Motor neuron (in vitro differentiated cells): ENCODE results near the gene SLC37A1. TPM values are rescaled to one million over a fixed set of nuclear protein-coding genes. Genes with fewer than 3 reads are reported as not detected.
"Not testable (repeated sequence)": the region's sequence is repeated elsewhere in the genome, so short reads cannot be mapped to it uniquely, and the experiment has no call there.

Source experiments
- ATAC-seq, 8 experiments: fragments of 200-7000 bp; cut with Tn5 transposase; replicated peaks in 6 of 8; 2 replicates each; pipeline ENCODE4 v1.8.0; 2021; ENCODE audit warnings: mild to moderate bottlenecking in 8 of 8, moderate library complexity in 8 of 8
- H3K27ac ChIP-seq, 2 donors: fragments of 250-450 bp; sonication (Bioruptor Pico); 2 replicates each; pipeline ENCODE4 v1.9.0; 2021; ENCODE audit warnings: antibody characterized with exemption in 2 of 2, mild to moderate bottlenecking in 2 of 2, moderate library complexity in 1 of 2
- H3K4me1 ChIP-seq, 2 donors: fragments of 250-450 bp; sonication (Bioruptor Pico); replicated peaks in 1 of 2; 2 replicates each; pipeline ENCODE4 v1.6.1; 2021; ENCODE audit warnings: antibody characterized with exemption in 2 of 2, mild to moderate bottlenecking in 2 of 2, moderate library complexity in 1 of 2
- H3K4me3 ChIP-seq, 5 donors: fragments of 250-450 bp; sonication (Bioruptor Pico); 2 replicates each; pipeline ENCODE4 v1.9.0; 2021; ENCODE audit warnings: antibody characterized with exemption in 5 of 5, mild to moderate bottlenecking in 5 of 5, moderate library complexity in 4 of 5
- WGBS, 10 experiments: fragments of 450-650 bp; shearing (Covaris generic); methylation state at CpG; one replicate each; pipeline ENCODE4 v1.0.0; 2022; 5-methylcytosine and 5-hydroxymethylcytosine counted together
- in situ Hi-C, 9 experiments: fragments of 400-800 bp; cut with MboI; loops; one replicate each; pipeline ENCODE4 v1.15.0; 2021; ENCODE audit warnings: low sequenced_read_pairs in 9 of 9, low pct_unique_long_range_greater_than_20kb in 2 of 9; ENCODE audit not compliant: unreplicated experiment in 9 of 9
- total RNA-seq, 8 experiments: library from RNA; unstranded; fragments of 300-600 nt; gene quantifications; 2 replicates each; pipeline versions ENCODE4 v1.2.3 to v1.2.4, GENCODE V29; 2022

SLC37A1 gene
- total RNA-seq = 10 to 100 TPM in 5 of 8 experiments, 1 to 10 TPM in 2, under 1 TPM in 1; 0.71 to 49.0 (median 14.1) TPM

DNA sequence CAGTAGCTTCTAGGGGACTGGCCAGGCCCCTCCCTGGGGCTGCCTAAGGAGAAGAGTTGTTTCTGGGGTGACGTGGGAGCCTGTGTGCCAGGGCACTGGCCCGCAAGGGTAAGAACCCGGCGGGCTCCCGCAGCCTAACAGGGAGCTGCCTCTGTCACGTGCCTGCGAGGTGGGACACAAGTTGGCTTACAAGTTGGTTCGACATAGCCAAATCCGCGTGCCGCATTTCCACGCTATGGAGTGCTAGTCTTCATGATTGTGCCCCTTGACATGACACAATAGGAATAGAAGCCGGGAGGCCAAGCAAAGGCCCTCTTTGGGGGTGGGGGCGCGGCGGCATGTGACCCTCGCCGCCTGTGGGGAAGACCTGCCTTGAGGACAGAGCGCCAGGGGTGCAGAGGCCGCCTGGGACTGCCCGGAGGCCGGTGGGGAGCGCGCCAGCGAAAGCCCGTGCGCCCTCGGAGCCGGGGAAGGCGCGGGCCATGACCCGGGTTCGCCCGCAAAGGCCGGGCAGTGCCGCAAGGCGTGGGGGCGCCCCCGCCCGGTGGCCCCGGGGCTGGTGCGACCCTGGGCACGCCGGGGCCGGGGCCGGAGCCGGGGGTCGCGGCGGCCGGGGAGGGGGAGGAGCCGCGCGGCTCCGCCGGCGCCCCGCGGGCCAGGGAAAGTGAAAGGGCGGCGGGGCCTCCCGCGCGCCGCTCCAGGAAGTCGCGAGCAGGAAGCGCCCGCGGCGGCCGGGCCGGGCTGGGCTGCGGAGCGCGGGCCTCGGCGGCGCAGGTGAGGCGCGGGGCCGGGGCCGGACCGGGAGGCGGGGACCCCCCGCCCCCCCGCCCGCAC lies at the start of gene SLC37A1:
TSS of gene SLC37A1 (plus strand) at position 702 of the 834 bp plus-strand sequence. CDS start 4,603 bp downstream, outside the sequence.
- 37 to 80% (median 80%) methylated on average over 1 to 16 of the region's 88 CpGs; no CpG with 5 or more reads in 7 of the 10 experiments for WGBS, 10 experiments
- peak; percentile 27 to 76 (median 46) for ATAC-seq
- peak within 1 kb of the TSS; percentile 50 to 62 (median 57) for H3K4me3 ChIP-seq
- H3K27ac ChIP-seq = peak within 1 kb of the TSS; percentile 42 to 78
- in situ Hi-C loops = no loop called here
- peaks cover 42 to 58% of the 10 kb centered on the region in 2 donors for H3K4me1 ChIP-seq

DNA sequence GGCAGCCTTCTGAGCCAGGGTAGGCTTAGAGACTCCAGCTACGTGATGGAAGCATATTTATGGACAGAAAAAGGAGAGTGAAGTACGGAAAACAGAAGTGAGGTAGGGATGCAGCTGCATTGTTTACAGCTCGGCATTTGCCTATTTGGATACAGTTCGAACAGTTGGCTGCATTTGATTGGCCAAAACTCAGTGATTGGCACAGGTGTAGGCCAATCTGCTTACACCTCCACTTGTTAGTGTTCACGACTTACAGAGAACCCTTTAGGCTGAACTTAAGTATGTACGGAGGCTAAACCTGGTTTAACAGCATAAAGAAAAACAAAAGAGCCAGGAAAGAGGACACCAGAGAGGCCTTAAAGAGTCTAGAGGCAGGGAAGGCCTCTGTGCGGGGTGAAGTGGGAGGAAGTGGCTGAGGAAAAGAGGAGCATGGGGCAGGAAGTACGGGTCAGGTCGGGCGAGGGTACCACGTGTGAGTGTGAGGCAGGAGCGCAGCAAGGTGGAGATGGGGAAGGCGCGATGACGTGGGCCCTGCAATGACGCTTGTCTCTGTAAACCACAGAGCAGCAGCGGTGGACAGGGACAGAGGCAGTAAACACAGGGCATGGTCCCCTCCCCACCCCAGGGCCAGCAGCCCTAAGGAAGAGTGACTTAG lies 49.7 kb upstream of the SLC37A1 start:
- Histone ChIP-seq H3K4me1 (peaks cover 20 to 23% of the 10 kb centered on the region in 2 donors), H3K4me3 (no peak overlapping the region), H3K27ac (no peak overlapping the region)
- 0 to 90% (median 74%) methylated on average over 1 to 14 of the region's 17 CpGs for WGBS, 10 experiments
- ATAC-seq = peak in 2 of 8 experiments; percentile 52 to 80
- in situ Hi-C loops = loop anchor here in 1 of 9 experiments (25.0 kb wide), 1 partner anchor 102 kb away; the partner anchor contains the start of genes TFF1 and TFF2

DNA sequence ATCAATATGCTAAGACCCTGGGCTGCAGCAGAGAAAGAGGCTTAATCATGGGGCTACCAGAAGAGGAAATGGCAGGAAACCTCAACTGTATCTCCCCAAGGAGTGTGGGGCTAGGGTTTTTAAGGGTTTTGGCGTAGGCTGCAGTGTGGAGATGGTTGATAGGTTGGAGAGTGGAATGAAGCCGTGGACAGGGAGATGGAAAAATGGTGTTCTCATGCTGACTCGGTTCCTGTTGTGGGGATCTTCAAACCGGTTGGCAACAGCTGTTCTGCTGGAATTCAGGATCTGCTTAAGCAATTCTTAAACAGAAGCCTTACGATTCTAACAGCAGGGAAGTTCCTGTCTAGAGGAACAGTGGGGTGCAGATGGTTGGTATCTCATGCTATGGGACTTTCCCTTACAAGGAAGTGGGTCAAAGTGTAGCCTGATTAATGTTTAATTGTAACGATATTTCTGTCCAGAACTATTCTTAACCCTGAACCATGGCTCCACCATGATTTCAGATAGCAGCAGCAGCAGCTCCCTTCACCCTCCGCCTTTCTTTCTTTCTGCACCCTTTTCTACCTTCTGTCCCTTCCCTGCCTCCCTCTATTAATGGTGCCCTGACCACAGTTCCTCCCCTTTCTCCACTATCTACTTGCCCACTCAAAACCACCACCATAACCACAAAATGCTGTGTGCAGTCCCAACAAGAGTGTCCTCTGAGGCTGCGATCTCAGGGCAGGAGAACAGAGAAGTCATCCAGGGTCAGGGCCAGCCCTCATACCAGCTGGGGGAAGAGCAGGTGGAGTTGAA lies 48.4 kb upstream of the SLC37A1 start:
- in situ Hi-C loops = loop anchor here in 1 of 9 experiments (25.0 kb wide), 1 partner anchor 103 kb away; the partner anchor contains the start of genes TFF1 and TFF2
- no peak overlapping the region for H3K27ac ChIP-seq
- WGBS, 10 experiments = 7 to 89% (median 67%) methylated on average over 2 to 6 of the region's 8 CpGs; no CpG with 5 or more reads in 1 of the 10 experiments
- ATAC-seq = no peak
- H3K4me1 ChIP-seq = peaks cover 21 to 23% of the 10 kb centered on the region in 2 donors
- H3K4me3 ChIP-seq = no peak overlapping the region

DNA sequence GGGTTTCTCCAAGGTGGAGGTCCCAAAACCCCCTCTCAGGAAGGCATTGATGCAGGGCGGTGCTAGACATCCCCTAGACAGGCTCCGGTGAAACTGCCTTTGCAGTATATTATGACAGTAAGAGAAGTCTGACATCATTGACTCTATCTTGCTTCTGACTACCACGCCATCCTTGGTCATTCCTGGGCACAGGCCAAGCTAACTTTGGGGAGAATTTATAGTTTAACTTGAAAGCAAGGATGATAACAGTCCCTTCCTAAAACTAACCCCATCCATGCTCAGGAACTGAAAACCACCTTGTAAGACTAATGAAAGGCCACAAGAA lies 47.9 kb upstream of the SLC37A1 start:
- 67 to 100% (median 100%) methylated on average over 1 to 3 of the region's 3 CpGs; no CpG with 5 or more reads in 5 of the 10 experiments for WGBS, 10 experiments
- peaks cover 20 to 21% of the 10 kb centered on the region in 2 donors for H3K4me1 ChIP-seq
- no peak overlapping the region for H3K27ac ChIP-seq
- no peak for ATAC-seq
- in situ Hi-C loops = loop anchor here in 1 of 9 experiments (25.0 kb wide), 1 partner anchor 103 kb away; the partner anchor contains the start of genes TFF1 and TFF2
- no peak overlapping the region for H3K4me3 ChIP-seq

DNA sequence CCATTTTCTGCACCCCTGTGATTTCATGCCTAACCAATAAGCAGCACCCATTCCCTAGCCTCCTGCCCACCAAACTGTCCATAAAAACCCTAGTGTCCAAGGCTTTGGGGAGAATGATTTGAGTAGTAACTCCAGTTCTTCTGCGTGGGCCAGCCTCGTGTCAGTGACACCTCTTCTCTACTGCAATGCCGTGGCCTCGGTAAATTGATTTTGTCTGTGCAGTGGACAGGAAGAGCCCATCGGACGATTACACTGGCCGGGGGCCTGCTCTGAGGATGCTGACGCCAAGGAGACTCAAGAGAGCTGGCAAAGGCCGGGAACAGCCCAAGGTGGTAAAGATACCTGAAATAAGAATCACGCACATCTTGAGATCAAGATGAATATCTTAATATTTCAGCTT lies 47.0 kb upstream of the SLC37A1 start:
- no peak overlapping the region for H3K4me3 ChIP-seq
- peaks cover 17 to 21% of the 10 kb centered on the region in 2 donors for H3K4me1 ChIP-seq
- in situ Hi-C loops = loop anchor here in 1 of 9 experiments (25.0 kb wide), 1 partner anchor 104 kb away; the partner anchor contains the start of genes TFF1 and TFF2
- WGBS, 10 experiments = 42 to 100% (median 80%) methylated on average over 1 to 10 of the region's 10 CpGs; no CpG with 5 or more reads in 3 of the 10 experiments
- peak overlapping the region; percentile 30 to 39 for H3K27ac ChIP-seq
- peak in 4 of 8 experiments; percentile 2 to 14 (median 8) for ATAC-seq

DNA sequence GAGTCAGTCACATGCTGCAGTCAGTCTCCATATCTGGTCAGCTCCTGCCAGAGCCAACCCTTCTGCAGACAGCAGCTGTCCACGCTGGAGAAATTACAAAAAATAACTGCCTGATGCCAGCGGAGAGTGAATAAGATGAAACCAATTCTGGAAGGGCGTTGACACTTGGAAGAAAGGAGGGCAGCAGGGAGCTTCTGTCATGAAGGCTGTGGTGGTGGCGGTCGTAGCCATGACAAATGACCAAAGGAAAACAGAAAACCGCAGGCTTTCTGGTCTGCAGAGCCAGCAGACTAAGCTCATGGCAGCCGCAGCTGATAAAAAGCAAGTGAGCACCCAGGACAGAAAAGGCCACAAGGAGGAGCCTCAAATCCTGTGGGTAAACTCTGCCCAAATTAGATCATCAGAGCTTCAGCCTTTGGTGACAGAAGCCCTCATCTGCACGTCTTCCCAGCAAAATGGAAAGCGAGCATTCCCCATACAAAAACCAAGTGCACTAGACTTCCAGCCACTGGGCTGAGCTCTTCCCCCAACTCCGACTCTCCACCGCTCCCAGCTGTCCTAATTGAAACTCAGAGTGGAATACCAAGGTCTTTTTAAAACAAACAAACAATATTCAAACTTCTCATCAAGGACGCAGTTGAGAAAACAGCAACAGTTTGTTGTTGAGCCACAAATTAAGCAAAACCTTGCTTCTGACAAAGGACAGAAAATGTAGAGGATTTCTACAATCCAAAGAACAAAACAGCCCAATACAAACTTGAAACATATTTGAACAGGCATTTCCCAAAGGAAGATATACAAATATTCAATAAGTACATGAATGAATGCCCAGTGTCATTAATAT lies 46.3 kb upstream of the SLC37A1 start:
- in situ Hi-C loops = loop anchor here in 1 of 9 experiments (25.0 kb wide), 1 partner anchor 105 kb away; the partner anchor contains the start of genes TFF1 and TFF2
- Histone ChIP-seq H3K4me1 (peaks cover 17 to 21% of the 10 kb centered on the region in 2 donors), H3K27ac (peak overlapping the region; percentile 30 to 39), H3K4me3 (no peak overlapping the region)
- WGBS, 10 experiments = 0 to 100% (median 37%) methylated on average over 1 to 10 of the region's 12 CpGs
- peak in 7 of 8 experiments; percentile 25 to 91 (median 84) for ATAC-seq

DNA sequence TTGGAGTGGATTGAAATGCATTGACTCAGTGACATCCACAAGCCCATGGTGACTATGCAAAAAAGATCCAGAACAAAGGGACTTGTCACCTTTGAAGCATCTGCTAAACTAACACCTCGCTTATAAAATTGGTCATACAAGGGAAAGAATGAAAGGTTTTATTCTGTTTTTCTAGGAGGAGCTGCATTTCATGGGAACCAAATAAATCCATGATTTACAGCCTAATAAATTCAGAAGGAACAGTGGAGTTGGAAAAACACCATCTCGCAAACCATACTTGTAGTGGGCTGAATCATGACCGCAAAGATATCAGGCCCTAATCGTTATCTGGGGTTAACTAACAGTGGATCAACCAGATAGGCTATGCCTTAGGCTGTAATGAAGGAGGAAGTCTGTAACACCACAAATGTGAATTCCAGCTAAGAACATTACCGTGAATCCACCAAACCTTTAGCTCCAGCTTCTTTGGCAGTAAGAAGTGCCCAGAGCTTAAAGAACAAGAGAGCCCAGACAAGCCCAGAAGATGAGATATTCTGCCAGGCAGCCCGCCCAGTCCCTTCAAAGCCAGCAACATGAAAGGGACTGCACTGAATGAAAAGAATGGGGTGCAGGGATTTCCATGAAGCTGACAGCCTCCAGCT lies 45.0 kb upstream of the SLC37A1 start:
- Histone ChIP-seq H3K27ac (no peak overlapping the region), H3K4me1 (peaks cover 15 to 21% of the 10 kb centered on the region in 2 donors), H3K4me3 (no peak overlapping the region)
- no peak for ATAC-seq
- in situ Hi-C loops = loop anchor here in 1 of 9 experiments (25.0 kb wide), 1 partner anchor 106 kb away; the partner anchor contains the start of genes TFF1 and TFF2
- WGBS, 10 experiments = 19 to 100% (median 65%) methylated on average over 1 to 6 of the region's 6 CpGs; no CpG with 5 or more reads in 1 of the 10 experiments

DNA sequence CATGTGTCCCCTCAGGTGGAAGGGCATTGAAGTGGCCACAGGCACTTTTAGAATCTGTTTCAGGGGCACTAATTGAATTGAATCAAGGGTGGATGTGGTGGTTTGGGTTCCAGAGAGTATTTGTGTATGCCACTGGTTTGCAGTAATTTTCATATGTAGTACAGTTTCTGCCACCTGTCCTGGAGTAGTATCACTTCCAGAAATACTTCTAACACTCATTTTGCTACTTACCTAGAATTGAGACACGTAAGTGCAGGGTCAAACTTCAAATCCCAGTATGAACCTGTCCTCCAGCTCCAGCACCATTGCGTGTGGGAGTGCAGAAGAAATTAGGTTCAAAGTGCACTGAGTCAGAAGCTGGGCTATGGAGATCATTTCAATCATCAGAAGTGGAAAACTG lies 44.4 kb upstream of the SLC37A1 start:
- WGBS, 10 experiments = 0 to 100% (median 100%) methylated on average over 1 to 2 of the region's 2 CpGs; no CpG with 5 or more reads in 5 of the 10 experiments
- ATAC-seq = no peak
- Histone ChIP-seq H3K4me1 (peaks cover 17 to 27% of the 10 kb centered on the region in 2 donors), H3K27ac (no peak overlapping the region), H3K4me3 (no peak overlapping the region)
- in situ Hi-C loops = loop anchor here in 1 of 9 experiments (25.0 kb wide), 1 partner anchor 107 kb away; the partner anchor contains the start of genes TFF1 and TFF2

DNA sequence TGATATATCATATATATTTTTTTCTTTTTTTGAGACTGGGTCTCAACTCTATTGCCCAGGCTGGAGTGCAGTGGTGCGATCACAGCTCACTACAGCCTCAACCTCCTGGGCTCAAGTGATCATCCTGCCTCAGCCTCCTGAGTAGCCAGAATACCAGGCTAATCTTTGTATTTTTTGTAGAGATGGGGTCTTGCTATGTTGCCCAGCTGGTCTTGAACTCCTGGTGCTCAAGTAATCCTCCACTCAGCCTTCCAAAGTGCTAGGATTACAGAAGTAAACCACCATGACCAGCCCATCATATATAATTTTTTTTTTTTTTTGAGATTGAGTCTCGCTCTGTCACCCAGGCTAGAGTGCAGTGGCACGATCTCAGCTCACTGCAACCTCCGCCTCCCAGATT lies 43.9 kb upstream of the SLC37A1 start:
- H3K27ac ChIP-seq, ATAC-seq, H3K4me3 ChIP-seq: not testable (repeated sequence)
- peaks cover 18 to 27% of the 10 kb centered on the region in 2 donors for H3K4me1 ChIP-seq
- in situ Hi-C loops = loop anchor here in 1 of 9 experiments (25.0 kb wide), 1 partner anchor 107 kb away; the partner anchor contains the start of genes TFF1 and TFF2
- WGBS, 10 experiments = 35 to 100% (median 80%) methylated on average over 1 to 4 of the region's 4 CpGs; no CpG with 5 or more reads in 2 of the 10 experiments

DNA sequence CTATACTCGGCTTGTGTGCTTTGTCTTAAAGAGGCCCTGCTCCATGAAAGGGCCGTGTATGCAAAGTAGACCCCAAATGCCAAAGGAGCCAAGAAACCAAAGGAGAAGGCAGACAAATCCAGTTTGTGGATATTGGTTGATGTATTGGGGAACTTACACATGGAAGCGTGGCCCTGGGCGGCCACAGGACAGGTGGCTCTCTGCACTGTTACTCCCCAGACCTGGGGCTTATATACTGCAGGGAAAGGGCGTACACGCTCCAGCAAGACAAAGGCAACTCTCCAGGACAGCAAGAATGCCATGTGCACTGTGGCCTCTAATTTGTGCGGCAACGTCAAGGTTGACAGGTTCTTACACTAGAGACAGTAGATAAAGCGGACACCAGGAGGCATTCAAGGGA lies 42.4 kb upstream of the SLC37A1 start:
- H3K4me3 ChIP-seq = no peak overlapping the region
- no peak for ATAC-seq
- 10 to 100% (median 80%) methylated on average over 1 to 4 of the region's 9 CpGs; no CpG with 5 or more reads in 4 of the 10 experiments for whole genome bisulfite sequencing, 10 experiments
- in situ Hi-C loops = loop anchor here in 1 of 9 experiments (25.0 kb wide), 1 partner anchor 109 kb away; the partner anchor contains the start of genes TFF1 and TFF2
- no peak overlapping the region for H3K27ac ChIP-seq
- peaks cover 18 to 27% of the 10 kb centered on the region in 2 donors for H3K4me1 ChIP-seq
